Measurements from ENCODE around the gene NPEPL1. TPM values are rescaled to one million over a fixed set of nuclear protein-coding genes. Genes with fewer than 3 reads are reported as not detected.
A peak's percentile ranks its signal among the peaks of the same experiment; 100 is the strongest.

NPEPL1 gene
- total RNA-seq, 1 experiment from 2014 or later, result 31.1 TPM

GRCh38 chr20:58654337-58654736 lies 38.3 kb upstream of the NPEPL1 start:
- no peak overlapping the region for H3K4me2 ChIP-seq (ENCODE audit: insufficient read depth, insufficient read length, low read length)
- no peak overlapping the region for H4K8ac ChIP-seq (replicated peaks; ENCODE audit: insufficient read length, low read depth, low read length)
- peak overlapping the region in 1 of 2 experiments; percentile 35; a peak in 1 of 5 replicates for H3K4me3 Mint-ChIP-seq

More at GRCh38 chr20:58654337-58654736, 38.3 kb upstream of the NPEPL1 start:
- Histone ChIP-seq H3K4me1 (ENCODE audit: insufficient read depth, low read length) (peaks cover 2% of the 10 kb centered on the region; the same call in 1 of the 2 replicates), H2BK20ac (ENCODE audit: low read depth, low read length, poor library complexity, severe bottlenecking) (no peak overlapping the region), H3K4ac (ENCODE audit: low read depth, low read length) (no peak overlapping the region), H2BK12ac (ENCODE audit: insufficient read length, low read depth, low read length) (no peak overlapping the region), H3K9me3 (ENCODE audit: control insufficient read depth, low read depth, low read length) (no peaks in the 10 kb centered on the region), H3K27ac (ENCODE audit: insufficient read length, low read depth, low read length) (no peak overlapping the region), H2BK5ac (ENCODE audit: insufficient read length, low read length) (no peak overlapping the region), H3K9ac (ENCODE audit: extremely low read depth, insufficient read length, low read length) (no peak overlapping the region), H2AFZ (ENCODE audit: low read length) (no peak overlapping the region), H4K91ac (ENCODE audit: insufficient read length, low read depth, low read length) (no peak overlapping the region), H3K79me1 (ENCODE audit: insufficient read depth, low read depth, low read length, poor library complexity, severe bottlenecking) (no peaks in the 10 kb centered on the region), H3K56ac (ENCODE audit: insufficient read length, low read depth, low read length) (no peak overlapping the region), H3K27me3 (ENCODE audit: insufficient read depth, low read length) (no peaks in the 10 kb centered on the region), H3T11ph (ENCODE audit: low read length) (no peak overlapping the region), H3K23me2 (ENCODE audit: insufficient read length, low read depth, low read length, poor library complexity, severe bottlenecking) (peaks cover 20% of the 10 kb centered on the region), H4K5ac (ENCODE audit: insufficient read length, low read depth, low read length) (no peak overlapping the region), H3K14ac (ENCODE audit: insufficient read depth, low read length) (no peak overlapping the region), H3K23ac (ENCODE audit: insufficient read length, low read depth, low read length) (no peak overlapping the region), H4K20me1 (ENCODE audit: control insufficient read depth, insufficient read depth, insufficient read length) (no peaks in the 10 kb centered on the region), H3K18ac (ENCODE audit: insufficient read length, low read depth, low read length) (no peak overlapping the region), H3K79me2 (ENCODE audit: insufficient read depth, low read length) (peaks cover 32% of the 10 kb centered on the region), H2AK5ac (ENCODE audit: insufficient read length, low read length) (no peak overlapping the region), H2BK15ac (ENCODE audit: low read depth, low read length) (no peak overlapping the region), H2BK120ac (ENCODE audit: low read depth, low read length, poor library complexity, severe bottlenecking) (no peak overlapping the region)
- no peak for TF ChIP-seq CTCF (conservative IDR thresholded peaks at IDR 0.05)
- Mint-ChIP-seq H3K4me1 (peaks cover 51 to 56% of the 10 kb centered on the region in 2 experiments), H3K27me3 (ENCODE audit: low read depth) (no peaks in the 10 kb centered on the region), H3K9me3 (no peaks in the 10 kb centered on the region; a peak in 1 of 5 replicates), H3K36me3 (ENCODE audit: insufficient read depth in 1 of 3, low read depth in 3 of 3) (peaks cover 0 to 7% (median 2%) of the 10 kb centered on the region in 3 experiments; a peak in 4 of 7 replicates), H3K27ac (no peak overlapping the region)
- no CpG with 5 or more reads among the region's 4 CpGs for WGBS (ENCODE audit: extremely low coverage, insufficient read length, low lambda C conversion rate)
- DNase-seq, result no peak

All from H9 (cell line).